Kidney epithelial cell (primary cell): Measurements from ENCODE around the gene PTP4A2. TPM values are rescaled to one million over a fixed set of nuclear protein-coding genes. Genes with fewer than 3 reads are reported as not detected.

ENCODE experiments used
- DNase-seq: peaks from one replicate; pipeline ENCODE4 v3.0.0-alpha.2; 2010; ENCODE audit warnings: low read depth
- H3K27me3 ChIP-seq: 2 replicates; pipeline ENCODE4 v1.6.0; 2011; ENCODE audit warnings: low read length; ENCODE audit not compliant: control insufficient read depth, insufficient read depth
- H3K36me3 ChIP-seq: 2 replicates; pipeline ENCODE4 v1.5.1; 2011; ENCODE audit warnings: low read length; ENCODE audit not compliant: control insufficient read depth, insufficient read depth
- H3K4me3 ChIP-seq: 2 replicates; pipeline ENCODE4 v1.5.1; 2011; ENCODE audit warnings: low read depth, mild to moderate bottlenecking, control low read depth, low read length
- total RNA-seq: library from RNA; depleted of rRNA; stranded (reverse); fragments of >200 nt; gene quantifications from 2 replicates; pipeline ENCODE4 v1.2.3, GENCODE V29; 2015
- TF ChIP-seq, protein P1 (sequence below): IDR thresholded peaks from 2 replicates; pipeline ENCODE4 v1.5.1; 2011; ENCODE audit warnings: mild to moderate bottlenecking, moderate library complexity, low read length, control low read depth, inconsistent platforms; ENCODE audit not compliant: insufficient read depth, poor library complexity, severe bottlenecking

The PTP4A2 gene
- total RNA-seq, 1 donor from 2014 or later: 346 TPM

DNA sequence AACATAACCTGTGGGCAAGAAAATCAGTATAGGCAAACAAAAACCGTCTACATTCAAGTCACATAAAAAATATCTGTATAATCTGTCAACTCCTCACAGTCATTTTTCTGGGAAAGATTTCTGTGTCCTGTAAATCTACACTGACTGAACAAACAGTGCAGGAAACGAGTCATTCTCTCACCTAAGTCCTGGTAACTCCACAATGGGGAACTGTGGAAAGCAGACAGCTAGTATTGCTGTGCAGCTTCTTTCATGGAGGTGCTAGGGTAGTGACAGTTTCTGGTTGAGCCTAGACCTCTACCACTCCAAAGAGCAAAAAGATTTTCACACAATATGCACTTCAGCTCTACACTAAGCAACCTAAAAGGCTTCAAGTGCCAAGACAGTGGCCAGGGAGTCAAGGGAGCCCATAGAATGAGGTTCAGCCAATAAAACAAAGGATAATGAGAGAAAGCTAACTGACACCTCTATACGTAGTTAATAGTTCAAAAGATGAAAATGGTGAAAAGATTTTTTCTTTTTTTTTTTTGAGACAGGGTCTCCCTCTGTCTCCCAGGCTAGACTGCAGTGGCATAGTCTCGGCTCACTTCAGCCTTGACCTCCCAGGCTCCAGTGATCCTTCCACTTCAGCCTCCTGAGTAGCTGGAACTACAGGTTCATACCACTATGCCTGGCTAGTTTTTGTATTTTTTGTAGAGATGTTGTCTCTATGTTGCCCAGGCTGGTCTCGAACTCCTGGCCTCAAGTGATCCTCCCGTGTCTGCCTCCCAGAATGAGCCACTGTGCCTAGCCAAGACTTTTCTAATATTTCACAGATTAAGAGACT lies 5.5 kb downstream of the PTP4A2 start:
- Histone ChIP-seq H3K36me3 (no peaks in the 10 kb centered on the region), H3K27me3 (no peaks in the 10 kb centered on the region), H3K4me3 (no peak overlapping the region)
- TF ChIP-seq, protein P1, sequence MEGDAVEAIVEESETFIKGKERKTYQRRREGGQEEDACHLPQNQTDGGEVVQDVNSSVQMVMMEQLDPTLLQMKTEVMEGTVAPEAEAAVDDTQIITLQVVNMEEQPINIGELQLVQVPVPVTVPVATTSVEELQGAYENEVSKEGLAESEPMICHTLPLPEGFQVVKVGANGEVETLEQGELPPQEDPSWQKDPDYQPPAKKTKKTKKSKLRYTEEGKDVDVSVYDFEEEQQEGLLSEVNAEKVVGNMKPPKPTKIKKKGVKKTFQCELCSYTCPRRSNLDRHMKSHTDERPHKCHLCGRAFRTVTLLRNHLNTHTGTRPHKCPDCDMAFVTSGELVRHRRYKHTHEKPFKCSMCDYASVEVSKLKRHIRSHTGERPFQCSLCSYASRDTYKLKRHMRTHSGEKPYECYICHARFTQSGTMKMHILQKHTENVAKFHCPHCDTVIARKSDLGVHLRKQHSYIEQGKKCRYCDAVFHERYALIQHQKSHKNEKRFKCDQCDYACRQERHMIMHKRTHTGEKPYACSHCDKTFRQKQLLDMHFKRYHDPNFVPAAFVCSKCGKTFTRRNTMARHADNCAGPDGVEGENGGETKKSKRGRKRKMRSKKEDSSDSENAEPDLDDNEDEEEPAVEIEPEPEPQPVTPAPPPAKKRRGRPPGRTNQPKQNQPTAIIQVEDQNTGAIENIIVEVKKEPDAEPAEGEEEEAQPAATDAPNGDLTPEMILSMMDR: no peak
- DNase-seq: no peak

GRCh38 chr1:31931593-31932225 lies 6.5 kb downstream of the PTP4A2 start:
- H3K4me3 ChIP-seq: no peak overlapping the region
- TF ChIP-seq, protein P1: no peak
- no peak for DNase-seq

DNA sequence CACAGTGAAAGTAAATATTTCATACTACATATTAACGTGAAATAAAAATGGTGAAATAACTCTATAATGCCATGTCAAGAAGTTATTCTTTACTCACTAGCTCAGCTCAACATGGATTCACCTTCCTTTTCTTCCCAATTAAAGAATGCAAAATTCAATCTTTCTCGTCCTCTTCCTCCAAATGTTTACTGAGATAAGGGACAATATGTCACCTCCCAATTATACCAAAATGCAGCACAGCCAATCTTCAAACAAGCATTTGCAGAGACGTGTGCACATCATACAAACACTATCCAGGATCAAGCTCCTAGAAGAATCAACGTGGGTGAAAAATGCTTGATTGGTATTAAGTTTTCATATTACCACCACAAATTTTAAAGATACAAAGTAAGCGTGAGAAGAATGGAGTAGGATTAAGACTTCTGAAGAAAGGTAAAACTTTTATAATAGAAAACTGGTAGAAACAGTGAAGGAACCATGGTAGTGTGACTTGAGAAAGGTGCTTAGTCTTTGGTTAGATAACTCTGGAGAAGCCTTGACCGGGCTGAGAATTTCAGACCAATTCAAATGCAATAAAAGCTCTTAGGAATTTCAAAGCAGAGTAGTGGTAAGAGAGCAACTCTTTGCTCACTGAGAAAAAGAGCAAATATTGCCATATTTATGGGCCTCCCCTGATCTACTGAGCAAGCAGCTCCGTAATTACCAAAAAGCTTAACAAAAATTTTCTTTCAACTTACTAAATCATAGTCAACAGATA lies 7.2 kb downstream of the PTP4A2 start:
- DNase-seq: no peak
- Histone ChIP-seq H3K4me3 (no peak overlapping the region), H3K36me3 (no peaks in the 10 kb centered on the region), H3K27me3 (no peaks in the 10 kb centered on the region)
- TF ChIP-seq, protein P1: no peak

More at GRCh38 chr1:31931593-31932225, 6.5 kb downstream of the PTP4A2 start:
- Histone ChIP-seq H3K36me3 (no peaks in the 10 kb centered on the region), H3K27me3 (no peaks in the 10 kb centered on the region)

DNA sequence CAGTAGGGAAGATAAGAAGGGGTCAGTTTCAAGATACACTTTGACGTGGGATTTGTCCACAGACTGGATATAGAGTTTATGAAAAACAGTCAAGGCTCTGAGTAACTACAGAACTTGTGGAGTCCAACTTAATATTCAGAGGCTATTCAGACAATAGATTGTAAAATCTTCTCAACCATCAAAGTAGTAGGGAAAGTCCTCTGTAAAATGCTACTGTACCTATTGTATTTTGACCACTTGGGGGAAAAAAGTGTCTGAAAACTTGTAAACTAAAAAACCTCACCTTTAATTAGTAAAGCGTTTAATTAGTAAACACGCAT lies 10.5 kb downstream of the PTP4A2 start:
- TF ChIP-seq, protein P1: no peak
- Histone ChIP-seq H3K4me3 (no peak overlapping the region), H3K36me3 (no peaks in the 10 kb centered on the region)

DNA sequence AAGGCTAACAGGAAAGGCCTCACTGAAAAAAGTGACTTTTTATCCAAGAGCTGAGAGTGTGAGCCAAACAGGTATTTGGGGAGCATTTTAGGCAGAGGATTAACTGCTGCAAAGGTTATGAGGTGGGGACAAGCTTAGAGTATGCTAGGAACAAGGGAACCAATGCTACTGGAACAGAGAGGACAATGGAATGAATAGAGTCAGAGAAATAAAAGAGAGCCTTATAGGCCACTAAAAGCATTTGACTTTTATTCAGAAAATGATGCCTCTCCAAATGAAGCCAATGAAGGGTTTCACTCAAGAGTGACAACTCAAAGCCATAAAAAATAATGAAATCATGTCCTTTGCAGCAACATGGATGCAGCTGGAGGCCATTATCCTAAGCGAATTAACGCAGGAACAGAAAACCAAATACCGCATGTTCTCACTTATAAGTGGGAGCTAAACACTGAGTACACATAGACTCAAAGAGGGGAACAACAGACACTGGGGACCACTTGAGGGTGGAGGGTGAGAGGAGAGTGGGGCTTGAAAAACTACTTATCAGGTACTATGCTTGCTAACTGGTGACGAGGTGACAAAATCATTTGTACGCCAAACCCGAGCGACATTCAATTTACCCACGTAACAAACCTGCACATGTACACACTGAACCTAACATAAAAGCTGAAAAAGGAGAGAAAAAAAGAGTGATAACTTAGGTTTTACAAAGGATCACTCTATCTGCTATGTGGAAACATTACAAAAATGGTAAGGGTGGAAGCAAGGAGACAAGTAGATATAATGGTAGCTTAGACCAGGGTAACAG lies 11.1 kb downstream of the PTP4A2 start:
- Histone ChIP-seq H3K36me3 (no peaks in the 10 kb centered on the region), H3K27me3 (no peaks in the 10 kb centered on the region), H3K4me3 (no peak overlapping the region)
- no peak for DNase-seq
- TF ChIP-seq, protein P1: no peak

More for the DNA sequence above, 10.5 kb downstream of the PTP4A2 start:
- H3K27me3 ChIP-seq: no peaks in the 10 kb centered on the region
- DNase-seq: no peak
